Keratinocyte (primary cell): ENCODE measurements around the gene SAMD5. TPM values are rescaled to one million over a fixed set of nuclear protein-coding genes. Genes with fewer than 3 reads are reported as not detected.

Experiments
- DNase-seq: peaks from one replicate; pipeline ENCODE4 v3.0.0-alpha.2; 2011; ENCODE audit warnings: low read depth, missing footprints, low spot score
- FAIRE-seq: peaks from 2 replicates; lab custom pipeline; 2011; peaks lifted over from hg19 to GRCh38; lab: Jason Lieb, UNC
- H2AFZ ChIP-seq: 2 replicates; pipeline ENCODE4 v1.6.0; 2012; ENCODE audit warnings: low read length, control low read depth, inconsistent platforms; ENCODE audit not compliant: control insufficient read depth
- H3K27ac ChIP-seq: 2 replicates; pipeline ENCODE4 v1.5.1; 2011; ENCODE audit warnings: low read length; ENCODE audit not compliant: control insufficient read depth, insufficient read depth
- H3K27me3 ChIP-seq: 3 replicates; pipeline ENCODE4 v1.6.0; 2011; ENCODE audit warnings: low read length; ENCODE audit not compliant: control insufficient read depth, insufficient read depth; ENCODE audit errors: extremely low read depth
- H3K36me3 ChIP-seq, 2 experiments: 2 replicates in 1 of 2; 3 replicates in 1 of 2; pipeline ENCODE4 v1.5.1; 2011; ENCODE audit warnings: low read length in 2 of 2, mild to moderate bottlenecking in 1 of 2; ENCODE audit not compliant: control insufficient read depth in 2 of 2, insufficient read depth in 2 of 2; ENCODE audit errors: extremely low read depth in 1 of 2
- H3K4me1 ChIP-seq: 3 replicates; pipeline ENCODE4 v1.5.1; 2011; ENCODE audit warnings: low read length; ENCODE audit not compliant: control insufficient read depth, insufficient read depth; ENCODE audit errors: extremely low read depth
- H3K4me2 ChIP-seq: 3 replicates; pipeline ENCODE4 v1.6.0; 2011; ENCODE audit warnings: low read depth, low read length; ENCODE audit not compliant: control insufficient read depth, insufficient read depth; ENCODE audit errors: extremely low read depth
- H3K4me3 ChIP-seq, 3 experiments: fragments of 200-600 bp in 1 of 3; sonication (generic) in 1 of 3; 2 replicates in 2 of 3; 3 replicates in 1 of 3; pipeline ENCODE4 v1.5.1; 2011 to 2016; ENCODE audit warnings: low read length in 3 of 3, mild to moderate bottlenecking in 3 of 3, control low read depth in 2 of 3, inconsistent platforms in 1 of 3, low read depth in 1 of 3, mixed read lengths in 1 of 3, mixed run types in 1 of 3, moderate library complexity in 1 of 3; ENCODE audit not compliant: control insufficient read depth in 2 of 3, insufficient read depth in 2 of 3; ENCODE audit errors: extremely low read depth in 1 of 3
- H3K79me2 ChIP-seq: 2 replicates; pipeline ENCODE4 v1.6.0; 2012; ENCODE audit warnings: low read length; ENCODE audit not compliant: control insufficient read depth, insufficient read depth
- H3K9ac ChIP-seq: 3 replicates; pipeline ENCODE4 v1.6.0; 2011; ENCODE audit warnings: low read length; ENCODE audit not compliant: control insufficient read depth, insufficient read depth; ENCODE audit errors: extremely low read depth
- H3K9me1 ChIP-seq: 3 replicates; pipeline ENCODE4 v1.6.0; 2011; ENCODE audit warnings: low read length; ENCODE audit not compliant: control insufficient read depth, insufficient read depth; ENCODE audit errors: extremely low read depth
- H3K9me3 ChIP-seq: 2 replicates; pipeline ENCODE4 v1.5.1; 2012; ENCODE audit warnings: low read depth, low read length; ENCODE audit not compliant: control insufficient read depth
- H4K20me1 ChIP-seq: 3 replicates; pipeline ENCODE4 v1.6.0; 2011; ENCODE audit warnings: low read length; ENCODE audit not compliant: control insufficient read depth, insufficient read depth; ENCODE audit errors: extremely low read depth
- EZH2 ChIP-seq: IDR thresholded peaks from one replicate; pipeline ENCODE4 v1.6.1; 2012; ENCODE audit warnings: inconsistent platforms, mild to moderate bottlenecking, low read length, moderate library complexity
- dilution Hi-C: fragments of 300-500 bp; cut with MboI; formaldehyde crosslinking; loops from one replicate; pipeline ENCODE4 v1.7.0; 2020; ENCODE audit warnings: low sequenced_read_pairs; ENCODE audit not compliant: extremely low pct_ligation_motif_present
- polyA plus RNA-seq, 5 experiments: library from polyadenylated mRNA; depleted of rRNA in 3 of 5; stranded (reverse) in 3 of 5; stranded (forward) in 1 of 5; unstranded in 1 of 5; fragments of >200 nt; gene quantifications; 1 replicate in 1 of 5; 2 replicates in 3 of 5; 3 replicates in 1 of 5; pipeline versions ENCODE4 v1.2.1 to v1.2.3, GENCODE V29; 2011 to 2012; ENCODE audit warnings: missing spikeins in 2 of 5, low read depth in 1 of 5, low replicate concordance in 1 of 5
- TF ChIP-seq, protein P1 (sequence below), 3 experiments: IDR thresholded peaks in 1 of 3; conservative IDR thresholded peaks in 1 of 3; optimal IDR thresholded peaks in 1 of 3; 2 replicates in 2 of 3; 3 replicates in 1 of 3; pipeline versions ENCODE3 to v1.5.1; 2011; ENCODE audit warnings: low read length in 3 of 3, mild to moderate bottlenecking in 3 of 3, moderate library complexity in 2 of 3, control low read depth in 1 of 3, inconsistent platforms in 1 of 3; ENCODE audit not compliant: insufficient read depth in 2 of 3; ENCODE audit errors: extremely low read depth in 1 of 3

Gene SAMD5
- polyA plus RNA-seq, 1 donor (not counting 4 experiments of a cell fraction or from before 2014, with no cell fraction given) = 1.2 TPM

DNA sequence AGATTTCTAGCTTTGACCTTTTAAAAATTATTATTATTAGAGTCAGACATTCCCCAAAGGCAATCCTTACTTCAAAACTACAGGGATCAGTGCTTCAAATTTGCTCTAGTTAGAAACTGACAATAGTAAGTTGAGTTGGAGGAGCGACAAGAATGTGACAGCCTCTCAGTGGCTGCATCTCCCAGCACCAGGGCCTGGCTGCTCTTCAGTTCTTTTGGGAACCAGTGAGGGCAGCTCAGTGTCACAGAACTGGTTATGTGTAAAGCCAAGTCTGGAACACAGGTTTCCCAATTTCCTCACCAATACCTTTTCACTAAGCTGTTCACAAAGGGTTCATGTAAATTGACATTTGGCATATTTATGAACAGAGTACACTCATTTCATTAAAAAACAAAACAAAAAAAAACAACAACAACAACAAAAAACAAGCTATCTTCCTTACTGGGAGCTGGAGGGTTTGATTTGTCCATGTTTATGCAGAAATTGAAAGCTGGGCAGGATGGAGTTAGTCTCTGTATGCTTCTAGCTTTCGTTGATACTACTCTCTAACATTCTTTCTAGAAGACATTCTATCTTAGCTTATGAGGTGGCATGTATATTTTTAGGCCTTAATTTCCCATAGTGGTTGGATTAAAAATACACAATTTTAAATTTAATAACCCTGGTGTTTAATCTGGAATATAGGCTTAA is 95.0 kb downstream of the SAMD5 start:
- H2AFZ ChIP-seq = no peak overlapping the region
- FAIRE-seq (no peak), DNase-seq (no peak)
- no peaks in the 10 kb centered on the region for H3K9me3 ChIP-seq
- TF ChIP-seq EZH2 = no peak
- TF ChIP-seq, protein P1, sequence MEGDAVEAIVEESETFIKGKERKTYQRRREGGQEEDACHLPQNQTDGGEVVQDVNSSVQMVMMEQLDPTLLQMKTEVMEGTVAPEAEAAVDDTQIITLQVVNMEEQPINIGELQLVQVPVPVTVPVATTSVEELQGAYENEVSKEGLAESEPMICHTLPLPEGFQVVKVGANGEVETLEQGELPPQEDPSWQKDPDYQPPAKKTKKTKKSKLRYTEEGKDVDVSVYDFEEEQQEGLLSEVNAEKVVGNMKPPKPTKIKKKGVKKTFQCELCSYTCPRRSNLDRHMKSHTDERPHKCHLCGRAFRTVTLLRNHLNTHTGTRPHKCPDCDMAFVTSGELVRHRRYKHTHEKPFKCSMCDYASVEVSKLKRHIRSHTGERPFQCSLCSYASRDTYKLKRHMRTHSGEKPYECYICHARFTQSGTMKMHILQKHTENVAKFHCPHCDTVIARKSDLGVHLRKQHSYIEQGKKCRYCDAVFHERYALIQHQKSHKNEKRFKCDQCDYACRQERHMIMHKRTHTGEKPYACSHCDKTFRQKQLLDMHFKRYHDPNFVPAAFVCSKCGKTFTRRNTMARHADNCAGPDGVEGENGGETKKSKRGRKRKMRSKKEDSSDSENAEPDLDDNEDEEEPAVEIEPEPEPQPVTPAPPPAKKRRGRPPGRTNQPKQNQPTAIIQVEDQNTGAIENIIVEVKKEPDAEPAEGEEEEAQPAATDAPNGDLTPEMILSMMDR (optimal IDR thresholded peaks at IDR 0.05 in 1 of 3, IDR thresholded peaks at IDR 0.05 in 1 of 3, conservative IDR thresholded peaks at IDR 0.05 in 1 of 3; ENCODE audit: extremely low read depth in 1 of 3, insufficient read depth in 2 of 3, low read length in 3 of 3) = no peak
- H3K27me3 ChIP-seq = no peaks in the 10 kb centered on the region
- H3K36me3 ChIP-seq = no peaks in the 10 kb centered on the region
- no peaks in the 10 kb centered on the region for H4K20me1 ChIP-seq
- no peak overlapping the region for H3K9ac ChIP-seq
- no peak overlapping the region for H3K27ac ChIP-seq
- dilution Hi-C loops = no loop called here
- no peak overlapping the region for H3K4me3 ChIP-seq
- H3K79me2 ChIP-seq = no peaks in the 10 kb centered on the region
- H3K9me1 ChIP-seq = no peaks in the 10 kb centered on the region
- no peak overlapping the region for H3K4me2 ChIP-seq
- no peaks in the 10 kb centered on the region for H3K4me1 ChIP-seq

GRCh38 chr6:147604373-147604772 is 95.9 kb downstream of the SAMD5 start:
- no peaks in the 10 kb centered on the region for H3K4me1 ChIP-seq
- H2AFZ ChIP-seq = no peak overlapping the region
- no peak overlapping the region for H3K4me2 ChIP-seq
- no peaks in the 10 kb centered on the region for H3K36me3 ChIP-seq
- DNase-seq (no peak), FAIRE-seq (no peak)
- no peak overlapping the region for H3K4me3 ChIP-seq
- H3K9me3 ChIP-seq = no peaks in the 10 kb centered on the region
- no peaks in the 10 kb centered on the region for H3K79me2 ChIP-seq
- no peaks in the 10 kb centered on the region for H3K27me3 ChIP-seq
- no peak overlapping the region for H3K27ac ChIP-seq
- TF ChIP-seq, protein P1 (optimal IDR thresholded peaks at IDR 0.05 in 1 of 3, IDR thresholded peaks at IDR 0.05 in 1 of 3, conservative IDR thresholded peaks at IDR 0.05 in 1 of 3; ENCODE audit: extremely low read depth in 1 of 3, insufficient read depth in 2 of 3, low read length in 3 of 3) = no peak
- no peak for TF ChIP-seq EZH2
- dilution Hi-C loops = no loop called here
- no peak overlapping the region for H3K9ac ChIP-seq
- H3K9me1 ChIP-seq = no peaks in the 10 kb centered on the region
- H4K20me1 ChIP-seq = no peaks in the 10 kb centered on the region
